B cell (primary cell): Measurements from ENCODE around the gene FBXO48. TPM values are rescaled to one million over a fixed set of nuclear protein-coding genes. Genes with fewer than 3 reads are reported as not detected.

Experiments
- ATAC-seq: fragments of 200-7000 bp; cut with Tn5 transposase; one replicate; pipeline ENCODE4 v1.10.0; 2021; ENCODE audit warnings: low read depth, mild to moderate bottlenecking, moderate number of reproducible peaks, moderate library complexity
- CTCF ChIA-PET: fragments of 350-600 bp; sonication (Branson Sonifier 250); formaldehyde crosslinking; loops from one replicate; lab custom pipeline; 2021; ENCODE audit warnings: antibody characterized with exemption, inconsistent platforms; lab: Charles Lee
- POLR2A ChIA-PET: fragments of 350-600 bp; sonication (Branson Sonifier 250); formaldehyde crosslinking; loops from one replicate; lab custom pipeline; 2021; ENCODE audit warnings: antibody characterized with exemption; lab: Charles Lee
- DNase-seq: peaks from one replicate; pipeline ENCODE4 v3.0.0; 2013
- H2AFZ ChIP-seq: 2 replicates; pipeline ENCODE4 v1.6.1; 2012; ENCODE audit warnings: mild to moderate bottlenecking, low read depth, low read length; ENCODE audit not compliant: insufficient read depth, poor library complexity, severe bottlenecking
- H3K27ac ChIP-seq, 2 donors: 1 replicate in 1 of 2; 2 replicates in 1 of 2; pipeline ENCODE4 v1.5.1; 2012 to 2013; ENCODE audit warnings: low read length in 2 of 2, mild to moderate bottlenecking in 2 of 2, moderate library complexity in 1 of 2
- H3K27me3 ChIP-seq, 4 experiments: fragments of 200-600 bp in 1 of 4; sonication (generic) in 1 of 4; replicated peaks in 1 of 4; 1 replicate in 2 of 4; 2 replicates in 2 of 4; pipeline versions ENCODE4 v1.6.1 to v1.7.0; 2013 to 2016; ENCODE audit warnings: low read length in 3 of 4, mild to moderate bottlenecking in 2 of 4, mixed read lengths in 1 of 4, moderate library complexity in 1 of 4; ENCODE audit not compliant: insufficient read depth in 4 of 4, control insufficient read depth in 3 of 4; ENCODE audit errors: control extremely low read depth in 1 of 4
- H3K36me3 ChIP-seq, 2 experiments: replicated peaks in 1 of 2; 1 replicate in 1 of 2; 2 replicates in 1 of 2; pipeline versions ENCODE4 v1.6.1 to v1.7.1; 2013; ENCODE audit warnings: low read length in 1 of 2; ENCODE audit not compliant: insufficient read depth in 2 of 2, control insufficient read depth in 1 of 2; ENCODE audit errors: control extremely low read depth in 1 of 2, extremely low read depth in 1 of 2
- H3K4me1 ChIP-seq, 2 donors: fragments of 200-600 bp in 1 of 2; sonication (generic) in 1 of 2; 1 replicate in 1 of 2; 2 replicates in 1 of 2; pipeline versions ENCODE4 v1.5.1 to v1.6.1; 2013 to 2017; ENCODE audit warnings: low read length in 2 of 2; ENCODE audit not compliant: control insufficient read depth in 2 of 2, insufficient read depth in 2 of 2
- H3K4me2 ChIP-seq: replicated peaks from 2 replicates; pipeline ENCODE3; 2012; ENCODE audit warnings: mild to moderate bottlenecking, low read depth, low read length; ENCODE audit not compliant: poor library complexity, severe bottlenecking
- H3K4me3 ChIP-seq, 5 experiments: fragments of 200-600 bp in 1 of 5; sonication (generic) in 1 of 5; 1 replicate in 3 of 5; 2 replicates in 2 of 5; pipeline versions ENCODE4 v1.5.1 to v1.7.0; 2011 to 2016; ENCODE audit warnings: low read length in 4 of 5, mild to moderate bottlenecking in 4 of 5, low read depth in 2 of 5, control low read depth in 1 of 5, moderate library complexity in 1 of 5; ENCODE audit not compliant: insufficient read depth in 1 of 5; ENCODE audit errors: control extremely low read depth in 1 of 5, extremely low read depth in 1 of 5
- H3K79me2 ChIP-seq: fragments of 200-600 bp; sonication (generic); one replicate; pipeline ENCODE4 v1.6.0; 2016; ENCODE audit warnings: low read length; ENCODE audit not compliant: control insufficient read depth, insufficient read depth
- H3K9ac ChIP-seq: fragments of 200-600 bp; sonication (generic); 2 replicates; pipeline ENCODE4 v1.6.1; 2017; ENCODE audit warnings: mild to moderate bottlenecking, low read length, moderate library complexity
- H3K9me3 ChIP-seq, 3 donors: one replicate each; pipeline versions ENCODE4 v1.6.1 to v1.7.1; 2013; ENCODE audit warnings: low read length in 2 of 3; ENCODE audit not compliant: control insufficient read depth in 2 of 3, insufficient read depth in 1 of 3; ENCODE audit errors: control extremely low read depth in 1 of 3
- H4K20me1 ChIP-seq: 2 replicates; pipeline ENCODE4 v1.6.0; 2012; ENCODE audit warnings: mild to moderate bottlenecking, low read length; ENCODE audit not compliant: insufficient read depth, control insufficient read depth, poor library complexity, severe bottlenecking
- H3K27ac Mint-ChIP-seq: one replicate; pipeline ENCODE4 v1.8.0; 2021; ENCODE audit warnings: mixed read lengths
- H3K27me3 Mint-ChIP-seq: one replicate; pipeline ENCODE4 v1.8.0; 2021; ENCODE audit warnings: mixed read lengths
- H3K4me1 Mint-ChIP-seq: one replicate; pipeline ENCODE4 v1.8.0; 2021; ENCODE audit warnings: mixed read lengths
- H3K4me3 Mint-ChIP-seq: one replicate; pipeline ENCODE4 v1.8.0; 2021; ENCODE audit warnings: mixed read lengths
- H3K9me3 Mint-ChIP-seq: one replicate; pipeline ENCODE4 v1.8.0; 2022; ENCODE audit warnings: mixed read lengths; ENCODE audit not compliant: insufficient read depth
- CTCF ChIP-seq: fragments of 200-600 bp; IDR thresholded peaks from one replicate; pipeline ENCODE4 v1.8.0; 2022; ENCODE audit warnings: antibody characterized with exemption, mild to moderate bottlenecking
- EZH2 ChIP-seq: IDR thresholded peaks from 2 replicates; pipeline ENCODE4 v1.6.1; 2012; ENCODE audit warnings: borderline replicate concordance, low read depth, mild to moderate bottlenecking, moderate library complexity, low read length; ENCODE audit not compliant: insufficient read depth, poor library complexity, severe bottlenecking
- WGBS: methylation state at CpG from one replicate; pipeline ENCODE4 v1.1.5; 2013; ENCODE audit warnings: missing lambda C conversion rate; ENCODE audit not compliant: insufficient coverage; 5-methylcytosine and 5-hydroxymethylcytosine counted together
- intact Hi-C: fragments of 100-400 bp; cut with micrococcal nuclease; formaldehyde crosslinking; loops from one replicate; pipeline ENCODE4 v1.10.0; 2022
- polyA plus RNA-seq: library from polyadenylated mRNA; depleted of rRNA; stranded (reverse); fragments of >200 nt; gene quantifications from 2 replicates; pipeline ENCODE4 v1.2.3, GENCODE V29; 2012
- total RNA-seq, 2 donors: library from RNA; stranded (reverse); fragments of 120-200 nt in 1 of 2; gene quantifications; 1 replicate in 1 of 2; 2 replicates in 1 of 2; pipeline versions ENCODE4 v1.2.3 to v1.2.4, GENCODE V29; 2013 to 2022

FBXO48 gene
- total and polyA plus RNA-seq, 2 donors (not counting 1 experiment from before 2014, with no cell fraction given), result 1.5 to 3.2 TPM

GRCh38 chr2:68432696-68433658 lies 34.1 kb downstream of the FBXO48 start:
- Histone ChIP-seq H3K9me3 (peaks cover 0 to 19% (median 2%) of the 10 kb centered on the region in 3 donors), H3K4me3 (no peak overlapping the region), H3K27ac (no peak overlapping the region), H4K20me1 (no peaks in the 10 kb centered on the region), H3K79me2 (no peaks in the 10 kb centered on the region), H3K4me2 (no peak overlapping the region), H3K4me1 (peaks cover 19 to 38% of the 10 kb centered on the region in 2 donors), H2AFZ (no peak overlapping the region), H3K27me3 (no peaks in the 10 kb centered on the region), H3K9ac (no peak overlapping the region), H3K36me3 (no peaks in the 10 kb centered on the region)
- Mint-ChIP-seq H3K27ac (no peak overlapping the region), H3K9me3 (peaks cover 5% of the 10 kb centered on the region), H3K4me1 (peaks cover 52% of the 10 kb centered on the region), H3K4me3 (no peak overlapping the region), H3K27me3 (no peaks in the 10 kb centered on the region)
- intact Hi-C loops, result no loop called here
- no peak for ATAC-seq
- no peak for DNase-seq
- WGBS, result 84% methylated on average over 14 of the region's 14 CpGs
- POLR2A ChIA-PET, result no interaction called here
- TF ChIP-seq EZH2 (no peak), CTCF (no peak)
- CTCF ChIA-PET, result interaction anchor here (0.7 kb wide), 1 partner anchor 8 kb away, joined by 5 read pairs; no protein-coding TSS in a partner anchor
